Progenitor cell of endocrine pancreas (in vitro differentiated cells): ENCODE results near the gene DOCK8. TPM values are rescaled to one million over a fixed set of nuclear protein-coding genes. Genes with fewer than 3 reads are reported as not detected.
A peak's percentile ranks its signal among the peaks of the same experiment; 100 is the strongest.
"Not testable (repeated sequence)": the region's sequence is repeated elsewhere in the genome, so short reads cannot be mapped to it uniquely, and the experiment has no call there.

Experiments
- DNase-seq: peaks from one replicate; pipeline ENCODE4 v3.0.0; 2021; ENCODE audit warnings: low spot score; ENCODE audit not compliant: unreplicated experiment
- H3K27ac Mint-ChIP-seq: 2 replicates; pipeline ENCODE4 v1.8.0; 2021; ENCODE audit warnings: mild to moderate bottlenecking, moderate library complexity, mixed read lengths
- H3K27me3 Mint-ChIP-seq: 2 replicates; pipeline ENCODE4 v1.8.0; 2021; ENCODE audit warnings: mixed read lengths
- H3K36me3 Mint-ChIP-seq: 2 replicates; pipeline ENCODE4 v1.8.0; 2022; ENCODE audit warnings: mixed read lengths; ENCODE audit not compliant: insufficient read depth
- H3K4me1 Mint-ChIP-seq: 2 replicates; pipeline ENCODE4 v1.8.0; 2021; ENCODE audit warnings: low read depth, mixed read lengths
- H3K4me3 Mint-ChIP-seq: 2 replicates; pipeline ENCODE4 v1.8.0; 2021; ENCODE audit warnings: low read depth, mild to moderate bottlenecking, moderate library complexity, mixed read lengths
- H3K9me3 Mint-ChIP-seq: 2 replicates; pipeline ENCODE4 v1.8.0; 2021; ENCODE audit warnings: low read depth, mixed read lengths
- CTCF ChIP-seq: fragments of 200-600 bp; sonication (generic); IDR thresholded peaks from one replicate; pipeline ENCODE4 v1.5.0; 2021; ENCODE audit warnings: antibody characterized with exemption, mild to moderate bottlenecking; ENCODE audit not compliant: unreplicated experiment
- total RNA-seq: library from RNA; stranded (reverse); gene quantifications from 2 replicates; pipeline ENCODE4 v1.2.1, GENCODE V29; 2021

Gene DOCK8
- total RNA-seq, 1 donor from 2014 or later = 8.3 TPM

- no peak for DNase-seq
- no peak for TF ChIP-seq CTCF
- Mint-ChIP-seq H3K4me1 (no peaks in the 10 kb centered on the region), H3K4me3 (no peak overlapping the region), H3K9me3 (no peaks in the 10 kb centered on the region), H3K36me3 (no peaks in the 10 kb centered on the region), H3K27me3 (peaks cover 7% of the 10 kb centered on the region), H3K27ac (no peak overlapping the region)
Measured at GRCh38 chr9:211036-211435, 3.6 kb upstream of the DOCK8 start.

GRCh38 chr9:211557-211956, 3.1 kb upstream of the DOCK8 start:
- no peak for DNase-seq
- Mint-ChIP-seq H3K4me3 (no peak overlapping the region), H3K4me1 (no peaks in the 10 kb centered on the region), H3K27ac (no peak overlapping the region), H3K36me3 (no peaks in the 10 kb centered on the region), H3K9me3 (no peaks in the 10 kb centered on the region), H3K27me3 (peaks cover 8% of the 10 kb centered on the region)
- TF ChIP-seq CTCF = no peak

- no peak for DNase-seq
- peaks cover 2% of the 10 kb centered on the region for H3K4me1 Mint-ChIP-seq
- H3K4me3 Mint-ChIP-seq = no peak overlapping the region
- H3K27ac Mint-ChIP-seq = no peak overlapping the region
- no peaks in the 10 kb centered on the region for H3K9me3 Mint-ChIP-seq
- TF ChIP-seq CTCF = no peak
- peaks cover 16% of the 10 kb centered on the region for H3K27me3 Mint-ChIP-seq
- no peaks in the 10 kb centered on the region for H3K36me3 Mint-ChIP-seq
Measured at GRCh38 chr9:212297-212696, 2.4 kb upstream of the DOCK8 start.

GRCh38 chr9:213901-214300, 764 bp upstream of the DOCK8 start:
- peak overlapping the region; percentile 88 for H3K27ac Mint-ChIP-seq
- DNase-seq, H3K36me3 Mint-ChIP-seq, H3K9me3 Mint-ChIP-seq, H3K4me1 Mint-ChIP-seq: not testable (repeated sequence)
- peaks cover 17% of the 10 kb centered on the region for H3K27me3 Mint-ChIP-seq
- peak overlapping the region; percentile 78 for H3K4me3 Mint-ChIP-seq

- Mint-ChIP-seq H3K36me3 (no peaks in the 10 kb centered on the region), H3K4me3 (peak overlapping the region; percentile 78), H3K9me3 (no peaks in the 10 kb centered on the region), H3K4me1 (peaks cover 2% of the 10 kb centered on the region), H3K27ac (peak overlapping the region; percentile 88), H3K27me3 (peaks cover 16% of the 10 kb centered on the region)
- no peak for DNase-seq
- no peak for TF ChIP-seq CTCF
Measured at GRCh38 chr9:214351-214647, 366 bp upstream of the DOCK8 start.

GRCh38 chr9:215631-216155, 1.0 kb downstream of the DOCK8 start:
- no peak for DNase-seq
- Mint-ChIP-seq H3K4me1 (peaks cover 2% of the 10 kb centered on the region), H3K27ac (no peak overlapping the region), H3K4me3 (peak overlapping the region; percentile 78), H3K36me3 (no peaks in the 10 kb centered on the region), H3K9me3 (no peaks in the 10 kb centered on the region), H3K27me3 (peaks cover 14% of the 10 kb centered on the region)
- no peak for TF ChIP-seq CTCF
